Measurements from ENCODE around the gene DRC7.
A peak's percentile ranks its signal among the peaks of the same experiment; 100 is the strongest.

Gene DRC7

DNA sequence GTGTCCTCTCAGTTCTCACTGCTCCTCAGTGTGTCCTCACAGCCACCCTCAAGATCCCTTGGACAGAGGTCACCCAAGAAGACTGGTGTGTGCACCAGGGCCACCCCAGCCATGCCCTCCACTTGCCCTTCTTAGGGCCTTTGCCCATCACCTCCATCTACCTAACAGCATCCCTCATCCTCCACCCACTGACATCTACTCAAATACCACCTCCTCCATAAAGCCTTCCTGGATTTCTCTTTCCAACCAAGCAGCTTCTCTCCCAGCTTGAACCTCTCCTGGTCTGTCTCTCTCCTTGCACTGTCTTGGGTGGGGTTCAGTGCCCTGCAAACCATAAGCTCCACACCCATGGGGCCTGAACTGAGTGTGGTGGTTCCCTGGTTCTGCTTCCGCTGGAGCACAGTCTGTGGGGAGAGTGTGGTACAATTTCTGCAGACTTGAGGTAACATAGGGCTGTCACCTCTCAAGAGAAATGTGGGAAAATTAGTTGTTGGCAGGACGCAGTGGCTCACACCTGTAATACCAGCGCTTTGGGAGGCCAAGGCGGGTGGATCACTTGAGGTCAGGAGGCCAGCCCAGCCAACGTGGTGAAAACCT is 55.3 kb downstream of the DRC7 start:
- DNase-seq (ENCODE audit: low read depth, low spot score) = no peak

DNA sequence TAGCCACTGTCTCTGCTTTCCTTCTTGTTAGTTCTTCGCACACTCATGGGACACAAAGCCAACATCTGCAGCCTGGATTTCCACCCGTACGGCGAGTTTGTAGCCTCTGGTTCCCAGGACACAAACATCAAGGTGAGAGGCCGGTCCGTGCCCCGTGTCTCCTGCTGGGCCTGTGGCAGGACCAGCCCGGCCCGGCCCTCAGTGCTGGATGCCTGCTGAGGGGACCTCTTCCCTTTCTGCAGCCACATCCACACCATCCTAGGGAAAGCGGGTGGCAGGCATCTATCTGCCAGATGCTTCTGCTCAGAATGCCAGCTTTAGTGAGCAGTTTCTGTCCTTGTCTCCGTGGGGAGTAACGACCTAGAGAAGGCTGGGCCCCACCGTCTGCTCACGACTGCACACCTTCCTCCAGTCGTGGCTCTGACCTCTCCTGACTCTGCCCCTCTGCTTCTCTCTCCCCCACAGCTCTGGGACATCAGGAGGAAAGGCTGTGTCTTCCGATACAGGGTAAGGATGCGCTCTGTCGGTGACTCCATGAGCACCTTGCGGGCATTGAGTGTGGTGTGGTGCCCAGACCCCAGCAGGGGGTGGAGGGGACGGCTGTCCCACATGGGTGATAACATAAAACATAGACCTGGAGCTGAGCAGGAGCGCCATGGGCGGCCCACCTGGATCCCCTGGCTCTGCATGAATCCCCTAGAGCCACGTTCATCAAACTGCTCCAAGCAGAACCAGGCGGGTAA is 56.4 kb downstream of the DRC7 start:
- no peak for DNase-seq (ENCODE audit: low read depth, low spot score)

DNA sequence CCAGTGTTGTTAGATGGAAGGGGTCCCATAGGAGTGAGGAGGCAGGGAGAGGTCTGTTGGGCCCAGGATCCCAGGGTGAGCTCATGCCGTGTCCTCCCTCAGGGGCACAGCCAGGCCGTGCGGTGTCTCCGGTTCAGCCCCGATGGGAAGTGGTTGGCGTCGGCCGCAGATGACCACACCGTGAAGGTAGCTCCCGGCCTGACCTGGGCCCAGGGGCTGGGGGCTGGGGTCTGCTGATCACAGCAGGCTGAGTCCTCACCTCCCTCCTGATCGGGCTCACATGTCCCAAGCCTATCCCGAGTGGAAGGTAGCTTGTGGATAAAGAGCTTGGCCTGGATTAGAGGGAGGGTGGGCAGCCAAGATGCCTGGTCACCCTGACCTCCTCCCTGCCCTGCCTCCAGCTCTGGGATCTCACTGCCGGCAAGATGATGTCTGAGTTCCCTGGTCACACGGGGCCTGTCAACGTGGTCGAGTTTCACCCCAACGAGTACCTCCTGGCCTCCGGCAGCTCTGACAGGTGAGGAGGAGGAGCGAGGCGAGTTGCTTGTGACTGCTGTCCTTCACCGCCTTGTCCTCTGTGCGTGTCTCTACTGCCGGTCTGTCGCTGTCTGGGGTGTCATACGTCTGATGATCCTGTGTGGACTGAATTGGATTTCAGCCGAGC is 57.1 kb downstream of the DRC7 start:
- DNase-seq (ENCODE audit: low read depth, low spot score) = no peak

DNA sequence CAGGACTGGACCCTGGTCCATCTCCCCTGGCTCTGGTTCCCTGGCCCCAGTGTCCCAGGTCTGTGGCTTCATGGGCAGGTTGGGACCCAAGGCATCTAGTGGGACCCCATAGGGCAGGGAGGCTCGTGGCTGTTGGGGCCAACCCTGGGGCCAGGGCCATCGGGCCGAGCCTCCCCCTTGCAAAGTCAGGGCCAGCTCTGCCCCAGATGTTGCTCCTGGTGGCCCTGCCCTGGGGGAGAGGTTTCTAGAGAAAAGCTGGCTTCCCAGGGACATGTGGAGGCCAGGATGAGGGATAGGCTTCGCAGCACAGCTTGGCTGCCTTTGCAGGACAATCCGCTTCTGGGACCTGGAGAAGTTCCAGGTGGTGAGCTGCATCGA is 57.6 kb downstream of the DRC7 start:
- DNase-seq (ENCODE audit: low read depth, low spot score) = no peak

DNA sequence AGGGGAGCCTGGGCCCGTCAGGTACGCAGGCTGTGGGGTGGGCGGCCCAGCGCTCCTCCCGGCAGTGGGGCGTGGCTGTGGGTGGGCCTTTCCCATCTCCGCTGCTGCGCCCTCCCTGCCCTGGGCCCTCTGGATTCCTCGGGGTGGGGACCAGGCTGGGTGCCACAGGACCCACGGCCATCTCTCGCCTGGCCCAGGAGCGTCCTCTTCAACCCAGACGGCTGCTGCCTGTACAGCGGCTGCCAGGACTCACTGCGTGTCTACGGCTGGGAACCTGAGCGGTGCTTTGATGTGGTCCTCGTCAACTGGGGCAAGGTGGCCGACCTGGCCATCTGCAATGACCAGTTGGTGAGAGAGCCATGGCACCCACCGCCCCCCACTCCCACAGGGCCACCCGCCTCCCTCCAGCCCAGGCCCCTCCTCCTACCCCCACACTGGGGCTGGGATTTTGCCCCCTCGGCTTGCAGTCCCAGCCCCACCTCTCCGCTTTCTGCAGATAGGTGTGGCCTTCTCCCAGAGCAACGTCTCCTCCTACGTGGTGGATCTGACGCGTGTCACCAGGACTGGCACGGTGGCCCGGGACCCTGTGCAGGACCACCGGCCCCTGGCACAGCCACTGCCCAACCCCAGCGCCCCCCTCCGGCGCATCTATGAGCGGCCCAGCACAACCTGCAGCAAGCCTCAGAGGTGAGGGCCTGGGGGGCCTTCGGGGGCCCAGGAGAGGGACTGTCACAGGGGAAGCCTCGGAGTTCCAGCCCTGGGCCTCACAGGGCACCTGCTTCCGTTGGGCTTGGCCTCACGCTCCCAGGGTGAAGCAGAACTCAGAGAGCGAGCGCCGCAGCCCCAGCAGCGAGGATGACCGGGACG is 58.2 kb downstream of the DRC7 start:
- no peak for DNase-seq (ENCODE audit: low read depth, low spot score)

DNA sequence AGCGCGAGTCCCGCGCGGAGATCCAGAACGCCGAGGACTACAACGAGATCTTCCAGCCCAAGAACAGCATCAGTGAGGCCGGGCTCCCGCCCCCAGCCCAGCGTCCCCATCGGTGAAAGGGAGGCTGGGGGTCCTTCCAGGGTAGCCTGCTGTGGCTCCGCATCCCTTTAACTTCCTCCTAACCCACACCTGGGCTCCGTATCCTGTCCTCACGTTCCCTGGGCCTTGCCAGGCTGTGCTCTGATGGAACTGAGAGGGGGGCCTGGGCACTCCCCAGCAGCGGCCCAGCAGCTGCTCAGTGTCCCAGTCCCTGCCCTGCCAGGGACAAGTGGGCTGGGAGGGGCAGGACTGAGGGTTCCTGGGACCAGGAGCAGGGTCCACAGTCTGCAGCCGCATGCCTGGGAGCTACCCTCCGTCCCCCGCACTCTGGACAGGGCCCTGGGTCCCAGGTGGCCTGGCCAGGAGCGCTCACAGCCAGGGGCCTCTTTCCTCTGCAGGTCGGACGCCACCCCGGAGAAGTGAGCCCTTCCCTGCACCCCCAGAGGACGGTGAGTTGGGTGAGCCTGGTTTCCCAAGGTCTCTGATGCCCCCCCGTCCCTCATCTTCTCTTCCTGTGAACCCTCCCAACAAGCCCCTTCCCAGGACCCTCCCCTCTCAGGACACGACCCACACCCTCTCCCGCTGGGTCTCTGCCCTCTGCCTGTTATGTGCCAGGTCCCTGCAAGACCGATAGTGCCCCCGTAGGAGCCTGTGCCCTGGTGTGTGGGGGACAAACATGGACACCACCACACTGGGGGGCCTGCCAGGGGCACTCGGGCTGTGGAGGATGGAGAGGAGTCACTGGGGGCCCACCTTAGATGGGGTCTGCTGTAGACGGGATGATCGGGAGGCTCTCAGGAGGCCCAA is 59.1 kb downstream of the DRC7 start:
- DNase-seq (ENCODE audit: low read depth, low spot score) = no peak

DNA sequence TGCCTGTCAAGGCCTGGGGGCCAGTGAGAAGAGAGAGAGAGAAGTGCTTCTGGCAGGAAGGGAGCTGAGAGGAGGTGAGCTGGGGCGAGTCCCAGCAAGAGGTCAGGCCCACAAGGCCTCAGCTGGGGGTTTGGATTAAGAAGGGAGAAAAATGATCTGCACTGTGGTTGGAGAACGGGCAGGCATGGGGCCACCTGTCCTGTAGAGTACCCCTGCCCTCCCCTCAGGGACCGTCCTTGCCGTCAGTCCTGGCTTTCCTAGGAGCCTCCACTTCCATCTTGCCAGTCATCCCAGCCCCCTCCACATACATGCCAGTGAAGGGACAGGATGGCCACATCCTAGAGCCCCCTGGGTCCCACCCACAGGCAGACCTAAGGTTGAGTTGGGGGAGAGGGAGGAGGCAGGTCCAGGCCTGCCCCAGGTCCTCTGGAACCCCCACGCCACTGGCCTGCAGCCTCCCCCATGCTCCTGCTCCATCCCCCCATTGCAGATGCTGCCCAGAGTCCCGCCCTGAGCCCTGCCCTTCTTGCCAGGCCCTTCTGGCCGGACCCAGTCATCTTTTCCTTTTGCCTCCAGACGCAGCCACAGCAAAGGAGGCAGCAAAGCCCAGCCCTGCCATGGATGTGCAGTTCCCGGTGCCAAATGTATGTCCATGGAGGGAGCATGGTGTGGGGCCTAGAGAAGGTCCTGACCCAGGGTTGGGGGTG is 59.9 kb downstream of the DRC7 start:
- no peak for DNase-seq (ENCODE audit: low read depth, low spot score)

DNA sequence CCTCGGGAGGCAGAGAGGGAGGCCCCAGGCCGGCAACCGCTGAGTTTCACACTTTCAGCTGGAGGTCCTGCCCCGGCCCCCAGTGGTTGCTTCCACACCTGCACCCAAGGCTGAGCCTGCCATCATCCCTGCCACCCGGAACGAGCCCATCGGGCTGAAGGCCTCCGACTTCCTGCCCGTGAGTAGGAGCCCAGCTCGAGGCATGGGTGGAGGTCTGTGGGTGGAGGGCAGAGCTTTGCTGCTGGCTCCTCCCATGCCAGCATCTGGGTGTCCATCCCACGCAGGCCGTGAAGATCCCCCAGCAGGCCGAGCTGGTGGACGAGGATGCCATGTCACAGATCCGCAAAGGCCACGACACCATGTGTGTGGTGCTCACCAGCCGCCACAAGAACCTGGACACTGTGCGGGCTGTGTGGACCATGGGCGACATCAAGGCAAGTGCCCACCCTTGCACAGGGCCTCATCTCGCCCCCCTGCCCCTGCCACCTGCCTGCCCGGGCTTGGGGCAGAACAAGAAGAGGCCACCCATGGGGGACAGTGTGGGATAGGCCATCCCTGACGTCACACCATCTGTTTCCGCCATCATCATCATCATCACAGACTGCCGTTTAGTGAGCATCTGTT is 60.6 kb downstream of the DRC7 start:
- DNase-seq (ENCODE audit: low read depth, low spot score) = no peak

DNA sequence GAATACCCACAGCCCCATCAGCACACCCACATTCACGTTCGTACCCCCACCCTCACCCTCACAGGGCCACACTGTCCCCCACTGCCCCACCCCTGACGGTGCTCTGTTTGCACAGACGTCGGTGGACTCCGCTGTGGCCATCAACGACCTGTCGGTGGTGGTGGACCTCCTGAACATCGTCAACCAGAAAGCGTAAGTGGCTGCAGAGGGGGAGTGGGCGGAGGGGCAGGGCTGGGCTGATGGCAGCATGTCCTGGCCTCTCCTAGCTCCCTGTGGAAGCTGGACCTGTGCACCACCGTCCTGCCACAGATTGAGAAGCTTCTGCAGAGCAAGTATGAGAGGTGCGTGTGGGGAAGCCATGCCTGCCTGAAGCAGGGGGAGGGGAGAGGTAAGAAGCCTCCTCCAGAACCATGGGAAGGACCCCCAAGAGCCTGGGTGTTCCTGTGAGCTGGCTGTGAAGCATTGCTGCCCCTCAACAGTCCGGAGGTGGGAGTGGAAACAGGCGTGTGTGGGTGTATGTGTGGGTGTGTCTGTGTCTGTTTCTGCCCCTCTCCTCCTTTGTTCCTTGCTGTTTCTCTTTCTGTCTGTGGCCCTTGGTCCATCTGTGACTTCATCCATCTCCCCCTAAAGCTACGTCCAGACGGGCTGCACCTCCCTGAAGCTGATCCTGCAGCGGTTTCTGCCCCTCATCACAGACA is 61.3 kb downstream of the DRC7 start:
- no peak for DNase-seq (ENCODE audit: low read depth, low spot score)

DNA sequence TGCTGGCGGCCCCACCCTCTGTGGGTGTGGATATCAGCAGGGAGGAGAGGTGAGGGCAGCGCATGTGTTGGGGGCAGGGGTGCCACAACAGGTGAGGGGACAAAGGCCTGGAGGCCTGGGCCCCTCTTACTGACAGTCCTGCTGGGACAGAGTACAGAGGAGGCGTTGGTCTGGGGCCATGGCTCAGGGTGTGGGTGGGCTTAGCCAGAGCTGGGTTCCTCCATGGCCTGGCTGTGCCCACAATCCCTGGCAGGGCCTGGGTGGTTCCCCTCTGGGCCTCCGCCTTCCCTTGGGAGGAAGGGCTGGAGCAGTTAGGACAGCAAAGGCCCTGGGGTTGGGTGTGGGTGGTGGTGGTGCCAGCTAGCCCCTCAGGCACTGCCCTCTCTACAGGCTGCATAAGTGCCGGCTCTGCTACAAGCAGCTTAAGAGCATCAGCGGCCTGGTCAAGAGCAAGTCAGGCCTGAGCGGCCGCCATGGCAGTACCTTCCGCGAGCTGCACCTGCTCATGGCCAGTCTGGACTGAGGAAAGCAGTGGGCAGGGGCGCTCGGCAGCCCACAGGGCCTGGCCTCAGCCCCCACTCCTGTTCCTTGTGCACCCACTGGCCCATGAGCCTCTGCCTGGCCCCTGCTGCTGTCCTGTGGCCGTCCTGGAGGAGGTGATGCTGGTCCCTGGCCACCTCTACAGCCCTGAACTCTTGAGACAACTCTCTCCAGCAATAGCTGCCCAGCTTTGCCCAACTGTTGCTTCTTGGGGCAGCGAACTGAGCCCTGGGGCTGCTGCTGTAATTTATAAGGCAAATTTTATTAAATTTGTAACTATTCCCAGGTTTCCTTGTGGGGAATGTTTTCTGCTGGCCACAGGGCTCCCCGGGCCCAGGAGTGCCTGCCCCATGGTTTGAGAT is 62.1 kb downstream of the DRC7 start:
- DNase-seq (ENCODE audit: low read depth, low spot score) = no peak

DNA sequence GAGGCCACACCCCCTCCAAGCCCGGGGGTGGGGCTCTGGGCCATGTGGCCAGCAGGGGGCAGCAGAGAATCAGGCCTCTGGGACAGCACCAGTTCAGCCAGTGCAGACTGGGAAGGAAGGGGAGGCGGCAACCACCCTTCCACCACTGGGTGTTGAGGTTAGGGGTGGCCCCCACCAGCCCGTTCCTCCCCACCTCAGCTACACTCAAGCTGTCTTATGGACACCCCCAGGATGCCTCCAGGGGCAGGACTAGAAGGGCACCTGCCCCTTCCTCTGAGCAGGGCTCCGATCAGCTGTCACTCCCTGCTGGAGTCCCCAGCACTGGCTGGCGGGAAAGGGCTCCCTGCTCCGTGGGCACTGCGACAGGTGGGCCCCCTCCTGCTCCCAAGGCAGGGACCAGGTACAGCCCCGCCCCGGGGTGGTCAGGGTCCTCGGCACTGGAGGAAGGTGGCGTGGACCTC is 62.8 kb downstream of the DRC7 start:
- peak; percentile 95 for DNase-seq (ENCODE audit: low read depth, low spot score)

DNA sequence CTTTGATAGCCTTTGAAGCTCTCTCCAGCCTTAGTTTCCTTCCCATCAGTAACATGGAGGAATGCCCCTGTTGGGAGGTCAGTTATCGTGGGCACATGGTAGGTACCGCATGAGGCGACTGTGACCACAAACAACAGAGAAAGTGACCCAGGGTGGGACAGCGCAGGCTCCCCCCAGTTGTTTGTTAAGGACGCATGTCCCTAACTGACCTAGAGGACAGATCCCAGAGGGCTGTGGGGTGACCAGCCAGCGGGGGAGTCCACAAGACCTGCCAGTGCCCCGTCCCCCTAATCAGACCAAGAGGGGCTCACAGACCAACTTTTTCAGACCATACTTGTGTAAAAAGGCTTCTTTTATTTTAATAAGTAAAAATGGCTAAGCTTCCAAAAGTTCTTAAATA is 63.3 kb downstream of the DRC7 start:
- DNase-seq (ENCODE audit: low read depth, low spot score) = no peak

DNA sequence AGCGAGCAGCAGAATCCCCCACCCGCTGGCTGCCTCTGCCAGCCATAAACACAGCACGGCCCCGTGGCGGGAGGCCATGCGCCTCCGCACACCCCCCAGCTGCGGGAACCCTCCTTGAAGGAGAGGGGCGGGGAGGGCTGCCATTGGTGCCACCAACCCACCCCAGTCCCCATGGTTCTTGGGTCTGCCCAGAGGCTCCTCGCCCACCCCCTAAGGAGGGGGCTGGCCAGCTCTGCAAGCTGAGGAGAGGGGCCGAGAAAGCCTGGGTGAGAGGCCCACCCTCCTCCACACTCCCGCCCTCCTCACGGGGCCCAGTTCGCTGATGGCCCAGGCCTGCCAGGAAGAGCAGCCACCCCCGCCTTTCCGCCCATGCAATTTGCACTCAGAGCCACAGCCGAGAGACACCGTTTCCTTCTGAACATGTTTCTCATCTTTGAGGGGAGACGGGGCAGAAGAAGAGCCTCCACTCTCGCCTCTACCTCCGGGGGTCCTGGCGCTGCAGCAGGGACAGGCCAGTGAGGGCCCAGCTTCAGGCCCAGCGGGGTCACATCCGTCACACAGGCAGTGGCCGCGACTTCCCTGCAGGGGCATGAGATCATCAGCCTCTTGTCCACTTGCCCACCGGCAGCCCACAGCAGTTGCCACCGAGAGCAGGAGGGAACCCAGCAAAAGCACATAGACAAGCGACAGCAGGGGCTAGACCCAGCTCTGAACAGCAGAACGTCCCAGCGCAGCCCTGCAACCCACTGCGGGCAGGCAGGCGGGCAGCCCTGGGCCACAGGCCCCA is 63.9 kb downstream of the DRC7 start:
- no peak for DNase-seq (ENCODE audit: low read depth, low spot score)

DNA sequence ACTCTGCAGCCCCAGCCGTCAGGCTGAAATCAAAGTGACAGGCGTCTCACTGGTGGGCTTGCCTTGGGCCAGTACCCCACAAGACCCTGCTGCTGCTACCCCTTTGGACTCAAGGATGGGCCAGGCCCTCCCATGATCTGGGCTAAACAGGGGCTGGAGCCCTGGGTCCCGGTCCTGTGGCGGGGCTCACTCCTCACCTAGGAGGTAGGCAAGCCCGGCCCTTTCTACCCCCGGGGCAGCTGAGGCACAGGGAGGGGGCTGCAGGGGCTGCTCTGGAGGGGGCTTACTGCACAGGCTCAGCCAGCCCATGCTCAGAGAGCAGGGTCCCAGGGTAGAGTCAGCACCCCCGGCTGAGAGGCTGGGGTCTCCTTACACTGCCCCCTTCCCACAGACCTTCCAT is 64.5 kb downstream of the DRC7 start:
- DNase-seq (ENCODE audit: low read depth, low spot score) = no peak

DNA sequence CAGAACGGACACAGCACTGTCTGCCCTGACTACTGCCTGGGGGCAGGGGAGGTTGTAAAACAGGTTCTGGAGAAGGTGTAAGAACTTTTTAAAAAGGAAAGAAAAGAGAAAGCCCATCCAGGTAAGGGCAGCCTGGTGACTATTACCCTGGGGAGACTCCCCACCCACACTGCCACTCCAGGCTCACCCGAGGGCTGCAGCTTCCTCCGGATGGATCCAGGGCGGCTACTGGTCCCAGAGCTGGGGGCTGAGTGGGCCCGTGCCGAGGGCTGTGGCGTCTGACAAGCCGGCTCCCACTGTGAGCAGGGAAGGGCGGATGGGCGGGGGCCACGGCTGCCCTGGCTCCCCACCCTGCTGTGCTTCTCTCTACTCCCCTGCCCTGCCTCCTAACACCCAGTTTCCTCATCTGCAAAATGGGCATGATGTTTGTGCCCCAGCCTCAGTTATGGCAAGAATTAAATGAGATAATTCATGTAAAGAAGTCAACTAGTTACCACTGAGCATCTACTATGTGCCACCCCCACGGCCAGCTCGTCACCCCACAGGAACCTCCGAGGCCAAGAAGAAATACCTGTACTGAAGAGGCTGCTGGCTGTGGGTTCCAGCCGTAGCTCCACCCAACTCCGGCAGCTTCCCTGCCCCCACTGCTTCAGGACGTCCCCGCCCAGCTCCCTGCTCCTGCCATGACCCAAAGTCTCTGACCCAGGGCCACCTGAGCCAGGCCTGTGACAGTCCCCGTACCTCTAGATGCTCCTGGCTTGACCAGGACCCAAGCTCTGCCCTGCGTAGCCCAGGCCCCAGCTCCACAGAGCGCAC is 65.1 kb downstream of the DRC7 start:
- DNase-seq (ENCODE audit: low read depth, low spot score) = peak; percentile 85

DNA sequence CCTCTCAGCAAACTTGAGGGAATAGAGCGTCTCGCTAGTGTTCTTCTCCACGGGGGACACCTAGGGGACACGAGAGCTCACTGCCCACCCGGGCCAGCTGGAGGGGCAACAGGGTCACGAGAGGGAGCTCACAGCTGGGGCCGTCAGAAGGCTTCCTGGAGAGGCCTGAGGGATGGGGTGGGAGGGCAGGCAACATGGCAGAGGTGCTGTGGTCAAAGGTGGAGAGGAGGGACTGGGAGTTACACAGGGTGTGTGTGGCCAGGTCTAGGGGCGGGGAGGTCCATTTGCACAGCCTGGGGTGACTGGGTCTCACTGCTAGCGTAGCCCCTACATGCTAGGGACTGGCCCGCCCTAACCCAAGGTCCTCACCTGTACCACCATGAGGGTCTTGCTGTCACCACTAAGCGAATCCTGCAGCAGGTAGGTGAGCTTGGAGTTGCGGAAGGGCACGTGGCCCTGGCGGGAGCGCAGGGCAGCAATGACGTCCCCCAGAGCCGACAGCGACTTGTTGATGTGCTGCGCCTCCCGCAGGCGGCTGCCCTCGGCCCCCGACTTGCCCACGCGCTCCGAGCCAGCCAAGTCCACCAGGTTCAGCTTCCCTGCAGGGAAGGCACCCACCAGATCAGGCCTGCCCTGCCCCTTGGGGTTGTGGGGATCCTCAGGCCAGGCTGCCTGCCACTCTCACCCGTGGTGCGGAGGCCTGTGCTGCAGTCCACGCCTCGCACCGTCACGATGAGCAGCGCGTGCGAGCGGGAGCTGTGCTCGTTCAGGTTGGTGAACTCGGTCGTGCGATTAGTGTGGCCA is 66.0 kb downstream of the DRC7 start:
- DNase-seq (ENCODE audit: low read depth, low spot score) = no peak
